IPS-15b (cell line): ENCODE measurements around the gene LRRC27.
"Not testable (repeated sequence)": the region's sequence is repeated elsewhere in the genome, so short reads cannot be mapped to it uniquely, and the experiment has no call there.

Source experiments
- H3K27me3 ChIP-seq: one replicate; pipeline ENCODE4 v1.6.1; 2013; ENCODE audit warnings: low read length; ENCODE audit not compliant: control insufficient read depth, insufficient read depth
- H3K36me3 ChIP-seq: one replicate; pipeline ENCODE4 v1.6.1; 2013; ENCODE audit warnings: low read length; ENCODE audit not compliant: control insufficient read depth, insufficient read depth
- H3K4me1 ChIP-seq: one replicate; pipeline ENCODE4 v1.6.1; 2013; ENCODE audit warnings: mild to moderate bottlenecking, low read length; ENCODE audit not compliant: control insufficient read depth, insufficient read depth
- H3K4me3 ChIP-seq: one replicate; pipeline ENCODE4 v1.5.1; 2013; ENCODE audit warnings: low read depth, low read length
- H3K9ac ChIP-seq: one replicate; pipeline ENCODE4 v1.6.1; 2013; ENCODE audit warnings: low read depth, mild to moderate bottlenecking, low read length
- H3K9me3 ChIP-seq: one replicate; pipeline ENCODE4 v1.6.1; 2013; ENCODE audit warnings: mild to moderate bottlenecking, low read length; ENCODE audit not compliant: control insufficient read depth, insufficient read depth

Gene LRRC27

GRCh38 chr10:132294561-132295318 lies 37.3 kb upstream of the LRRC27 start:
- no peaks in the 10 kb centered on the region for H3K4me1 ChIP-seq
- no peak overlapping the region for H3K4me3 ChIP-seq
- H3K36me3 ChIP-seq, result no peaks in the 10 kb centered on the region
- no peaks in the 10 kb centered on the region for H3K9me3 ChIP-seq
- H3K9ac ChIP-seq, result no peak overlapping the region
- H3K27me3 ChIP-seq, result no peaks in the 10 kb centered on the region

- not testable (repeated sequence) for H3K9ac ChIP-seq, H3K9me3 ChIP-seq, H3K27me3 ChIP-seq, H3K36me3 ChIP-seq, H3K4me1 ChIP-seq, H3K4me3 ChIP-seq
These were observed 36.5 kb upstream of the LRRC27 start for GRCh38 chr10:132295481-132295880.

GRCh38 chr10:132296666-132297443 lies 35.1 kb upstream of the LRRC27 start:
- H3K27me3 ChIP-seq, result no peaks in the 10 kb centered on the region
- H3K9ac ChIP-seq, result no peak overlapping the region
- no peaks in the 10 kb centered on the region for H3K9me3 ChIP-seq
- H3K4me1 ChIP-seq, result no peaks in the 10 kb centered on the region
- no peak overlapping the region for H3K4me3 ChIP-seq
- no peaks in the 10 kb centered on the region for H3K36me3 ChIP-seq

GRCh38 chr10:132297526-132297925 lies 34.5 kb upstream of the LRRC27 start:
- Histone ChIP-seq H3K4me1 (no peaks in the 10 kb centered on the region), H3K36me3 (no peaks in the 10 kb centered on the region), H3K9ac (no peak overlapping the region), H3K27me3 (no peaks in the 10 kb centered on the region), H3K9me3 (no peaks in the 10 kb centered on the region), H3K4me3 (no peak overlapping the region)

GRCh38 chr10:132298038-132298881 lies 33.7 kb upstream of the LRRC27 start:
- Histone ChIP-seq H3K4me1 (no peaks in the 10 kb centered on the region), H3K27me3 (no peaks in the 10 kb centered on the region), H3K9ac (no peak overlapping the region), H3K4me3 (no peak overlapping the region), H3K9me3 (no peaks in the 10 kb centered on the region), H3K36me3 (no peaks in the 10 kb centered on the region)

- H3K9ac ChIP-seq, result no peak overlapping the region
- no peaks in the 10 kb centered on the region for H3K36me3 ChIP-seq
- H3K4me3 ChIP-seq, result no peak overlapping the region
- no peaks in the 10 kb centered on the region for H3K4me1 ChIP-seq
- no peaks in the 10 kb centered on the region for H3K27me3 ChIP-seq
- H3K9me3 ChIP-seq, result no peaks in the 10 kb centered on the region
These were observed 32.3 kb upstream of the LRRC27 start for GRCh38 chr10:132299371-132300336.

GRCh38 chr10:132300582-132300981 lies 31.4 kb upstream of the LRRC27 start:
- Histone ChIP-seq H3K36me3 (no peaks in the 10 kb centered on the region), H3K9me3 (no peaks in the 10 kb centered on the region), H3K4me1 (no peaks in the 10 kb centered on the region), H3K9ac (no peak overlapping the region), H3K4me3 (no peak overlapping the region), H3K27me3 (no peaks in the 10 kb centered on the region)

- H3K36me3 ChIP-seq, result no peaks in the 10 kb centered on the region
- no peak overlapping the region for H3K9ac ChIP-seq
- peaks cover 8% of the 10 kb centered on the region for H3K27me3 ChIP-seq
- no peaks in the 10 kb centered on the region for H3K9me3 ChIP-seq
- H3K4me1 ChIP-seq, result no peaks in the 10 kb centered on the region
- no peak overlapping the region for H3K4me3 ChIP-seq
These were observed 30.3 kb upstream of the LRRC27 start for GRCh38 chr10:132301371-132302330.

GRCh38 chr10:132302421-132303310 lies 29.3 kb upstream of the LRRC27 start:
- H3K9me3 ChIP-seq, result no peaks in the 10 kb centered on the region
- H3K36me3 ChIP-seq, result no peaks in the 10 kb centered on the region
- no peak overlapping the region for H3K4me3 ChIP-seq
- no peaks in the 10 kb centered on the region for H3K4me1 ChIP-seq
- no peak overlapping the region for H3K9ac ChIP-seq
- H3K27me3 ChIP-seq, result peaks cover 10% of the 10 kb centered on the region
